Retinal pigment epithelial cell (primary cell): ENCODE measurements around the gene NSUN7.

Source experiments
- DNase-seq: peaks from one replicate; pipeline ENCODE4 v3.0.0-alpha.2; 2010; ENCODE audit warnings: low read depth
- H3K4me3 ChIP-seq: 2 replicates; pipeline ENCODE4 v1.5.1; 2011; ENCODE audit warnings: mild to moderate bottlenecking, low read length, control low read depth, moderate library complexity
- TF ChIP-seq, protein P1 (sequence below): conservative IDR thresholded peaks from 2 replicates; pipeline ENCODE4 v1.5.1; 2011; ENCODE audit warnings: low read depth, low read length, control low read depth, inconsistent platforms

Gene NSUN7

DNA sequence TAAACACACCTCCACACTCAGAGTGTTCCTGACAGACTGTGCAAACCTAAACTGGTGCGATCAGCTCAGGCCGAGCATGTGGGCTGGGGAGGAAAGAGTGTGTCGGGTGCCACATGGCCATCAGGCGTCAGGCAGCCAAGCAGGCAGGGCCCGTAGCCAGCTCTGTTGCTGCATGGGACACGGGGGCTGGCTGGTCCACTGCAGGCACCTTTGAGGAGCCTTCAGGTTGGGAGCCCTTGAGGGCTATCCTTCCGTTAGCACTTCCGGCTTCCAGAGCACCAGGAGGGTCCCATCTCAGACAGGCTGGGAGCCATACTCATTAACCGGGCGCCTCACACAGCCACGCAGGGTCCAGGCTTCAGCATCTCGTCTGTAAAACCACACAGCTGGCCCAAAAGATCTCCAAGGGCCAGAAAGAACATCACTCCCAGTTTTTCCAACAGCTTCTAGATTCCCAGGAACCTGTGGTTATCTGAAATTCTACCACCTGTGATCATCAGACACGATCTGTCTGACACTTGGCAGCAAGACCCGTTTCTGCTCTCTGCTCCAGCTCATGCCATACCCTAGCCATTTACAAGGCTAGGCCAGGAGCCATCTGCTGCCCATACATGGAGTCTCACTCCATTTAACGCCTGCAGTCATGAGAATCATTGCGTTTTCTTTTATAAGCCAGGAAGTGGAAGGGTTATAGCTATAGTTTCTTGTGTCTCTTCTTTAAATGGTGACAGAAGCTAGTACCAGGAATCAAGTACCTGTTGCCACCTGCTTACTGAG, 87.5 kb downstream of the NSUN7 start:
- DNase-seq = no peak
- H3K4me3 ChIP-seq = no peak overlapping the region
- TF ChIP-seq, protein P1, sequence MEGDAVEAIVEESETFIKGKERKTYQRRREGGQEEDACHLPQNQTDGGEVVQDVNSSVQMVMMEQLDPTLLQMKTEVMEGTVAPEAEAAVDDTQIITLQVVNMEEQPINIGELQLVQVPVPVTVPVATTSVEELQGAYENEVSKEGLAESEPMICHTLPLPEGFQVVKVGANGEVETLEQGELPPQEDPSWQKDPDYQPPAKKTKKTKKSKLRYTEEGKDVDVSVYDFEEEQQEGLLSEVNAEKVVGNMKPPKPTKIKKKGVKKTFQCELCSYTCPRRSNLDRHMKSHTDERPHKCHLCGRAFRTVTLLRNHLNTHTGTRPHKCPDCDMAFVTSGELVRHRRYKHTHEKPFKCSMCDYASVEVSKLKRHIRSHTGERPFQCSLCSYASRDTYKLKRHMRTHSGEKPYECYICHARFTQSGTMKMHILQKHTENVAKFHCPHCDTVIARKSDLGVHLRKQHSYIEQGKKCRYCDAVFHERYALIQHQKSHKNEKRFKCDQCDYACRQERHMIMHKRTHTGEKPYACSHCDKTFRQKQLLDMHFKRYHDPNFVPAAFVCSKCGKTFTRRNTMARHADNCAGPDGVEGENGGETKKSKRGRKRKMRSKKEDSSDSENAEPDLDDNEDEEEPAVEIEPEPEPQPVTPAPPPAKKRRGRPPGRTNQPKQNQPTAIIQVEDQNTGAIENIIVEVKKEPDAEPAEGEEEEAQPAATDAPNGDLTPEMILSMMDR = no peak

DNA sequence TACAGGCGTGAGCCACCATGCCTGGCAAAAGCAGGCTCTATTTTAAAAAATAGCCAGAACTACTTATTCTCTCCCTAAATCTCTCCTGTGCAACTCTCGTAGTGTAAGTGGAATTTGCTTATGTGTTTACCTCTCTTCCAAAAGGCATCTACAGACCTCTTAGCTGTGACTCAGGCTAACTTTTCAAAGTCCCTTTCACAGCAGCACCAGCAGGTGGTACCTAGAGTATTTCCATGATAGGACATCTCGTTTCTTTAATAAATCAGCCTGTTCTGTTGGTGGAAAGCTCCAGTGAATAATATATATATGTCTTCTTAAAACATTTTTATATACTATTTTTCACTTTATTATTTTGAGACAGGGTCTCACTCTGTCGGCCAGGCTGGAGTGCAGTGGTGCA, 89.0 kb downstream of the NSUN7 start:
- TF ChIP-seq, protein P1 = peak; percentile 19
- DNase-seq = no peak
- H3K4me3 ChIP-seq = no peak overlapping the region

DNA sequence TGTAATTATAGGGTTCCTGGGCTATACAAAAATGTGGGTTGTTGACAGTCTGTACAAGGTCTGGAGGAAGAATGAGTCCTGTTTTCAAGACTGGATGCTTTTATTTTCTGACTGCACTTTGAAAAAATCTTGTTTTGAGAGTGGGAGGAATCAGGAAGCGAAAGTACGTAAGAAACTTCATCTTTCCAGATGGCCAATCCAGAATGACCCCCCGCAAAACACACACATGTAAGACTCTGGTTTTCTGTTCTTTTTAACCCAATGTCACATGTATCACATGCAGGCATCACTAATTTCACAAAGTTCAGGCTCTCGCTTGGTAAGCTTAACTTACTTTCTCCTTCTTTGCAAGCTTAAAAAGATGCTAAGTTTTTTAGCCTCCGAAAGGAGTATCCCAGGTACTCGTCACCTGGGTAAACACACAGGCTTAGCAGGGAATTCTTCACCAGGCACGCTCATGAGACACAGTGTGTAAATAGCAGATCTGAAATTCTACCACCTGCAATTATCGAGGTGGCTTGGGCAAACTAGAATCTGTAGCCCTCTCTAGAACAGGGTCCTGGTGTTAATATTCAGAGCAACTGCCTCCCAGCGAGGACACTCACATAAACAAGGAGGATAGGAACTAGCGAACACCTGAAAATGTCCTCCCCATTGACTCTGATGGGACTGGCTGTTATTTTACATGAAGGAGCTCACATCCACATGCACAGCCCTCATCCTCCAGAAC, 90.7 kb downstream of the NSUN7 start:
- TF ChIP-seq, protein P1 = no peak
- DNase-seq = no peak
- no peak overlapping the region for H3K4me3 ChIP-seq

DNA sequence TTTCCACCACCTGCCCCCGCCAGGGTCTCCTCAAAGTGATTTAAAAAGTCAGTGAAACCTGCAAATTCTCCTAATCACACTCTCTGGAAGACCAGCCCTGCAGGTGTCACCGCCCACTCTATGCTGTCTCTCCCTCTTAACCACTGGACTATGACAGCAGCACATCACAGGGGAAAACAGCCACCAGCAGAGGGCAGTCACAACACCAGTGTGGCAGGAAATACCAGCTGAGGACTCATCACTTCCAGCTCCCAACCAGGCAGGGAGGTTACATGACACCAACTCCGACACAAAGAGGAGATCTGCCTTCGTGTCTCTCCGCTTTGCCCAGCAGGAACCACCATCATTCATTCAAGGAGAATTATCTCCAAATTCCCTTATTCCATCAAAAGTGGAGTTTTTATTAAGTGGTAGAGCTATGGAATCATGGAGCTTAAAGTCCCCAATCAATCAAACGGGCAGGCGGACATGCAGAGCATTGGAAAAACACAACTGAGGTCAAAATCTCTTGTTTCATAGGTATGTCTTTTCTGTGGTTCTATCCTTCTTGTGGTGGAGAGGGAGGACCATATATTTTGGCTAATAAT, 91.3 kb downstream of the NSUN7 start:
- no peak for DNase-seq
- H3K4me3 ChIP-seq = no peak overlapping the region
- TF ChIP-seq, protein P1 = peak; percentile 88

DNA sequence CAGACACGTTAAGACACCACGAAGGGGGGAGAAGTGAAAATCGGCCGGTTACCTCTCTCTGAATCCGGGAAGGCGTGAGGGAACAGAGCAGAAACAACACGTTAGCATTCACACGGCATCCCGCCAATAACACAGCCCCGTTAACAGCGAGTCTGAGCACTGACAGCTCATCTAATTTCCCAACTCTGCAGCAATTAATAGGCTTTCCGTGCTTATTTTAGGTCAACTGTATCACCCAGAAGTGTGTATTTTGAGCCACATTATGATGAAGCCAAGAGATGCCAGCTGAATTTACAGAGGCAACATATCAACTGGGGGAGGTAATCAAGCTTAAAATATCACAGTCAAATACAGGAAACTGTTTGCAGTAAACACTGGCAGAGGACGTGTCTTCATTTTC, 92.6 kb downstream of the NSUN7 start:
- TF ChIP-seq, protein P1 = no peak
- H3K4me3 ChIP-seq = no peak overlapping the region
- DNase-seq = no peak

DNA sequence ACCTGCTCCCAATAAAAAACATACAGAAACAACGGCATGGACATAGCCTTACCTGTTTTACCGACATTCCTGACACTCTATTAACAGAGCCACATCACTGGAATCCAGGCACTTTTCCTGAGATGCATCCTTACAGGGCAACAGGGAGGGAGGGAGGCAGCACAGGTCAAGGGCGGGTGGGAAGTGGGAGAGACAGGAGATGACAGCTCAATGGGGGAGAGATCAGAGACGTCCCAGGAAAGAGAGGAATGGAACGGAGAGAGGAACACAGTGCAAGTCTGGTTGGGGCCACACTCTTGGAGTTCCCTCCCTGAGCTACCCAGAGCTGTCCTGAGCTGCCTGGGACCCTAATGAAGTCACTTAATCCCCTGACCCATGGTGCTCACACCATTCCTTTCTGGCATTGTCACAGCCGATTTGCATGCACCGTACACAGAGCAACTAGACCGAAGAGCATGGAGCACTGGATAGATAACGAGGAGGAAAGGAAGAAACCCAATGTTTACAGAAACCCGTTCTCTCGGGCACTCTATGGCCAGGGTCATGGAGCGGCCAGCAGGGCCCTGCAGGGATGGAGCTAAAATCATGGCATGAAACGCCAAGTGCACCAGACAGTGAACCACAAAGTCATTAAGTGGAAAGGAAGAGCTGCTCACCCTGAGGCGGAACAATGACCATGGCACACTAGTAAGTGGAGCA, 93.1 kb downstream of the NSUN7 start:
- H3K4me3 ChIP-seq = no peak overlapping the region
- TF ChIP-seq, protein P1 = no peak
- DNase-seq = no peak
